ENCODE data around the gene CDK1. TPM values are rescaled to one million over a fixed set of nuclear protein-coding genes. Genes with fewer than 3 reads are reported as not detected.

CDK1 gene
- total RNA-seq, 1 experiment from 2014 or later = 137 TPM

DNA sequence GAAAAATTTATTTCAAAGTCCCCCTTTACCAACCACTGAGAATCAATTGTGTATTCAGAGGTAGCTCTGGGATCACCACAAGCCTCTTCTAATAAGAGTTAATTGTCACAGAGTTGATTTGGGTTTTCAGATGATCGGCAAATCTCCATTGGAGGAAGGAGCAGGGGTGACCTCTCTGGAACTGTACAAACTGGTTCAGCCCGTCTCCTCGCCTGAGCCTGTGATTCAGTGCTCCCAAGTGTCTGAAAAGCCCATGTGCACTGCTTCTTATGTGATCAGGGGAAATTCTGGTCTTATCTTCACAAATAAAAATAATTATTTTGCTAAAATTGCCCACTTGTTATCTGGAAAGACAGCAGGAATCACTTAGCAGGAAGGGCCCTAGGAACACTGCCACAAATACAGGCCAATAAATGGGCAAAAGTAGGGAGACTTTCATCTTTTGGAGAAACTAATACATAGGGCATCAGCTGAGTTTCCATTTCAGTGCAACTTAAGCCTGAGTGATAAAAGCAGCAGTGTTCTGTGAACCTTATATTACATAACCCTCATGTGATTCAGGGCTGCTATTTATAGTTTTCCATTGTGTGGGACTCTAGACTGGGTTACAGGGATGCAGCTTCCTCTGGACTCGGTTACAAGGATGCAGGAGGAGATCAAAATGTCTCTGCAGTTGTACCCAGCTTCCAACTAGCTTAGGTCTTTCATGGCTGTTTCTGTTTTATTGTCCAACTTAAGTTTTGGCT lies 32.3 kb downstream of the CDK1 start:
- Histone ChIP-seq H3K27ac (peak overlapping the region; percentile 38), H3K4me2 (peak overlapping the region; percentile 55), H3K79me2 (ENCODE audit: low read depth) (no peaks in the 10 kb centered on the region), H4K20me1 (ENCODE audit: insufficient read depth) (no peaks in the 10 kb centered on the region), H3K4me1 (replicated peaks; ENCODE audit: insufficient read depth) (peaks cover 15% of the 10 kb centered on the region), H3K27me3 (ENCODE audit: insufficient read depth, low read depth) (no peaks in the 10 kb centered on the region), H3K9me2 (ENCODE audit: insufficient read depth) (no peaks in the 10 kb centered on the region), H3K9me3 (ENCODE audit: insufficient read depth, low read depth) (no peaks in the 10 kb centered on the region), H2AFZ (peak overlapping the region; percentile 66), H3F3A (ENCODE audit: insufficient read depth, low read depth) (peaks cover 12% of the 10 kb centered on the region), H3K4me3 (no peak overlapping the region), H3K36me3 (ENCODE audit: low read depth) (no peaks in the 10 kb centered on the region)
- CTCF ChIA-PET = no interaction called here
- DNase-seq = peak; percentile 40 to 57
- TF ChIP-seq EZH2 (IDR thresholded peaks at IDR 0.05; ENCODE audit: low read depth) = no peak
- POLR2A ChIA-PET (ENCODE audit: unreplicated experiment) = no interaction called here
- intact Hi-C loops (cut with micrococcal nuclease; ENCODE audit: unreplicated experiment) = loop anchor here (10.0 kb wide), 1 partner anchor 334 kb away; no protein-coding TSS in a partner anchor
- no TSS peak for BruUV-seq (replicated peaks)

GRCh38 chr10:60816628-60817397 lies 38.5 kb downstream of the CDK1 start:
- Histone ChIP-seq H3K4me2 (no peak overlapping the region), H3K4me1 (replicated peaks; ENCODE audit: insufficient read depth) (peaks cover 5% of the 10 kb centered on the region; the same call in 1 of the 2 replicates), H3F3A (ENCODE audit: insufficient read depth, low read depth) (no peaks in the 10 kb centered on the region; the same call in 1 of the 2 replicates), H3K9me3 (ENCODE audit: insufficient read depth, low read depth) (no peaks in the 10 kb centered on the region), H3K9me2 (ENCODE audit: insufficient read depth) (no peaks in the 10 kb centered on the region), H4K20me1 (ENCODE audit: insufficient read depth) (no peaks in the 10 kb centered on the region), H3K4me3 (no peak overlapping the region), H3K27ac (no peak overlapping the region), H3K79me2 (ENCODE audit: low read depth) (no peaks in the 10 kb centered on the region), H3K36me3 (ENCODE audit: low read depth) (no peaks in the 10 kb centered on the region), H3K27me3 (ENCODE audit: insufficient read depth, low read depth) (no peaks in the 10 kb centered on the region), H2AFZ (no peak overlapping the region)
- TF ChIP-seq EZH2 (IDR thresholded peaks at IDR 0.05; ENCODE audit: low read depth) (no peak), CTCF (conservative IDR thresholded peaks at IDR 0.05) (peak; percentile 95)
- DNase-seq = peak; percentile 33 to 59
- no TSS peak for BruUV-seq (replicated peaks)
- intact Hi-C loops (cut with micrococcal nuclease; ENCODE audit: unreplicated experiment) = loop anchor here (1.0 to 10.0 kb wide), 10 partner anchors 147 to 2000 kb away; partner anchors contain the start of genes ARID5B and EGR2
- CTCF ChIA-PET = interaction anchor here (0.6 to 1.0 kb wide), 4 partner anchors 127 to 1616 kb away, joined by 3 to 5 read pairs (median 4); no protein-coding TSS in a partner anchor
- POLR2A ChIA-PET (ENCODE audit: unreplicated experiment) = no interaction called here

DNA sequence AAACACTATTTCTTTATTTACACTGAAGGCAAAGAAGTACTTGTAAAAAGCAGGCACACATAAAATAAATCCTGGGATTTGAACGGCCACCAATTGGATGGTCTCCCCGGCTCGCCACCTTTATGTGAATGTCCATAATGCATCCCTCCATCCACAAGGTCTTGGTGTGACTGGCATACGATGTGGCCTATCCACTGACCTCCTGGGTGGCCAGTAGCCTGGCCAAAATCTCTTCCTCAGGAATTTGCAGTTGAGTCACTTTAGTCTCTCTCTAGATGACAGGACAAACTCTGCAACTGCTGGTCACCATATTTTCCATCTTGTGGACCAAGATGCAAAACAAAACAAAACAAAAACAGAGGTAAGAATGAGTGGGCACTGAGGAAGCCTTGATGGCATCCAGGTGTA lies 39.1 kb downstream of the CDK1 start:
- Histone ChIP-seq H3K27ac (no peak overlapping the region), H3K4me1 (replicated peaks; ENCODE audit: insufficient read depth) (peaks cover 5% of the 10 kb centered on the region; the same call in 1 of the 2 replicates), H3K9me3 (ENCODE audit: insufficient read depth, low read depth) (no peaks in the 10 kb centered on the region), H3K9me2 (ENCODE audit: insufficient read depth) (no peaks in the 10 kb centered on the region), H4K20me1 (ENCODE audit: insufficient read depth) (no peaks in the 10 kb centered on the region), H3K4me3 (no peak overlapping the region), H3F3A (ENCODE audit: insufficient read depth, low read depth) (no peaks in the 10 kb centered on the region; the same call in 1 of the 2 replicates), H3K4me2 (no peak overlapping the region), H2AFZ (no peak overlapping the region), H3K36me3 (ENCODE audit: low read depth) (no peaks in the 10 kb centered on the region), H3K27me3 (ENCODE audit: insufficient read depth, low read depth) (no peaks in the 10 kb centered on the region), H3K79me2 (ENCODE audit: low read depth) (no peaks in the 10 kb centered on the region)
- POLR2A ChIA-PET (ENCODE audit: unreplicated experiment) = no interaction called here
- intact Hi-C loops (cut with micrococcal nuclease; ENCODE audit: unreplicated experiment) = loop anchor here (2.0 to 10.0 kb wide), 6 partner anchors 327 to 1999 kb away; partner anchors contain the start of genes ARID5B and EGR2
- no TSS peak for BruUV-seq (replicated peaks)
- CTCF ChIA-PET = interaction anchor here (0.6 to 1.0 kb wide), 2 partner anchors 126 to 371 kb away, joined by 4 read pairs; no protein-coding TSS in a partner anchor
- no peak for DNase-seq
- TF ChIP-seq CTCF (conservative IDR thresholded peaks at IDR 0.05) (no peak), EZH2 (IDR thresholded peaks at IDR 0.05; ENCODE audit: low read depth) (no peak)
